KMS-11 (cell line): Measurements from ENCODE around the gene GZMA.
"Not testable (repeated sequence)": the region's sequence is repeated elsewhere in the genome, so short reads cannot be mapped to it uniquely, and the experiment has no call there.

Experiments used
- H2AFZ ChIP-seq: fragments of 200-600 bp; sonication (generic); 2 replicates; pipeline ENCODE4 v1.6.1; 2016; ENCODE audit warnings: antibody characterized with exemption, mixed run types, low read depth
- H3K27ac ChIP-seq: fragments of 200-600 bp; sonication (generic); 2 replicates; pipeline ENCODE4 v1.6.1; 2016; ENCODE audit warnings: mild to moderate bottlenecking, mixed run types
- H3K27me3 ChIP-seq: fragments of 200-600 bp; sonication (generic); 2 replicates; pipeline ENCODE4 v1.6.1; 2017; ENCODE audit warnings: mild to moderate bottlenecking, low read depth, mixed run types, moderate library complexity; ENCODE audit not compliant: insufficient read depth
- H3K36me3 ChIP-seq: fragments of 200-600 bp; sonication (generic); 2 replicates; pipeline ENCODE4 v1.6.1; 2017; ENCODE audit warnings: mild to moderate bottlenecking, mixed run types; ENCODE audit not compliant: insufficient read depth
- H3K4me1 ChIP-seq: fragments of 200-600 bp; sonication (generic); 2 replicates; pipeline ENCODE4 v1.6.1; 2016; ENCODE audit warnings: mild to moderate bottlenecking, low read depth, mixed run types; ENCODE audit not compliant: poor library complexity, severe bottlenecking
- H3K4me2 ChIP-seq: fragments of 200-600 bp; sonication (generic); 2 replicates; pipeline ENCODE4 v1.7.0; 2016; ENCODE audit warnings: mild to moderate bottlenecking, mixed run types
- H3K4me3 ChIP-seq: fragments of 200-600 bp; sonication (generic); IDR thresholded peaks from 2 replicates; pipeline ENCODE4 v1.6.1; 2017; ENCODE audit warnings: low read depth, low read length, mixed read lengths; ENCODE audit not compliant: insufficient read depth
- H3K79me2 ChIP-seq: fragments of 200-600 bp; sonication (generic); 2 replicates; pipeline ENCODE4 v1.6.1; 2016; ENCODE audit warnings: low read depth, mixed run types; ENCODE audit not compliant: insufficient read depth
- H3K9ac ChIP-seq: fragments of 200-600 bp; sonication (generic); 2 replicates; pipeline ENCODE4 v1.6.1; 2016; ENCODE audit warnings: mild to moderate bottlenecking, mixed run types
- H4K20me1 ChIP-seq: fragments of 200-600 bp; sonication (generic); 2 replicates; pipeline ENCODE4 v1.6.1; 2016; ENCODE audit warnings: mild to moderate bottlenecking, mixed run types; ENCODE audit not compliant: insufficient read depth
- TF ChIP-seq, protein P1 (sequence below): fragments of 200-600 bp; sonication (generic); conservative IDR thresholded peaks from 2 replicates; pipeline ENCODE4 v1.6.1; 2017; ENCODE audit warnings: low read depth, mild to moderate bottlenecking, antibody characterized with exemption, low read length, moderate library complexity, mixed read lengths

Gene GZMA

DNA sequence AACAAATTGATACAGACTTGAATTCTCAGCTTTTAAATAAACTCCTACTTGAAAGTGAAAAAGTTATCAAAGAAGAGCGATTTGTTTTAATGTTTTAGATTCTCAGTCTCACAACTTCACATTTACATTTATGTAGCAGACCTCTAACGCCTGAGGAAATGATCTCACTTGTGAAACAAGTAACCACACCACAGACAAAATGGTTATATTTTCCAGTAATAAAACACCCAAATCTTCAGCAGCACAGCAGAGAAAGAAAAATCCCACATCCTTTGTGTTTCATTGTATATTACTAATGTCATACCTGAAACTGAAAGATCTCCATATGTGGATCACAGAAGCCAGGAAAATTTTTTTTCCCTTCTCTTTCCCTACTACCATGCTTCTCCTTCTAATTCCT lies 29.8 kb upstream of the GZMA start:
- no peaks in the 10 kb centered on the region for H3K36me3 ChIP-seq
- no peaks in the 10 kb centered on the region for H3K27me3 ChIP-seq
- H2AFZ ChIP-seq = no peak overlapping the region
- H3K79me2 ChIP-seq = no peaks in the 10 kb centered on the region
- no peak overlapping the region for H3K9ac ChIP-seq
- H4K20me1 ChIP-seq = no peaks in the 10 kb centered on the region; the same call in 1 of the 2 replicates
- H3K4me3 ChIP-seq = no peak overlapping the region
- peak overlapping the region; percentile 40 for H3K4me2 ChIP-seq
- H3K27ac ChIP-seq = peak overlapping the region; percentile 23; the same call in 1 of the 2 replicates
- TF ChIP-seq, protein P1, sequence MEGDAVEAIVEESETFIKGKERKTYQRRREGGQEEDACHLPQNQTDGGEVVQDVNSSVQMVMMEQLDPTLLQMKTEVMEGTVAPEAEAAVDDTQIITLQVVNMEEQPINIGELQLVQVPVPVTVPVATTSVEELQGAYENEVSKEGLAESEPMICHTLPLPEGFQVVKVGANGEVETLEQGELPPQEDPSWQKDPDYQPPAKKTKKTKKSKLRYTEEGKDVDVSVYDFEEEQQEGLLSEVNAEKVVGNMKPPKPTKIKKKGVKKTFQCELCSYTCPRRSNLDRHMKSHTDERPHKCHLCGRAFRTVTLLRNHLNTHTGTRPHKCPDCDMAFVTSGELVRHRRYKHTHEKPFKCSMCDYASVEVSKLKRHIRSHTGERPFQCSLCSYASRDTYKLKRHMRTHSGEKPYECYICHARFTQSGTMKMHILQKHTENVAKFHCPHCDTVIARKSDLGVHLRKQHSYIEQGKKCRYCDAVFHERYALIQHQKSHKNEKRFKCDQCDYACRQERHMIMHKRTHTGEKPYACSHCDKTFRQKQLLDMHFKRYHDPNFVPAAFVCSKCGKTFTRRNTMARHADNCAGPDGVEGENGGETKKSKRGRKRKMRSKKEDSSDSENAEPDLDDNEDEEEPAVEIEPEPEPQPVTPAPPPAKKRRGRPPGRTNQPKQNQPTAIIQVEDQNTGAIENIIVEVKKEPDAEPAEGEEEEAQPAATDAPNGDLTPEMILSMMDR = no peak
- H3K4me1 ChIP-seq = peaks cover 19% of the 10 kb centered on the region

DNA sequence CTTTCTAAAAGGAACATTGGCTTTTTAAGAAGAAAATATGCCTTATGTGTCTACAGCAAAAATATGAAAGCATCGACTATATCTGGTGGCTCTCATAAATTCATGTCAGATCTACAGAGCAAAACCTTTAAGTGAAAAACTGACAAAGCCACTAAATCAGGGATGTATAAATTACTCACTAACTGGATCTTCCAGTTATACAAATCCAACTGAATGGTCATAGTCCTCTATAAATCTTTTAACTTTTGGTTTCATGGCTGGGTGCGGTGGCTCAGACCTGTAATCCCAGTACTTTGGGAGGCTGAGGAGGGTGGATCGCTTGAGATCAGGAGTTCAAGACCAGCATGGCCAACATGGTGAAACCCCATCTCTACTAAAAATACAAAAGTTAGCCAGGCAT lies 29.2 kb upstream of the GZMA start:
- Histone ChIP-seq H3K4me2 (peak overlapping the region; percentile 40), H4K20me1 (no peaks in the 10 kb centered on the region; the same call in 1 of the 2 replicates), H3K36me3 (no peaks in the 10 kb centered on the region), H3K79me2 (no peaks in the 10 kb centered on the region), H3K27ac (no peak overlapping the region; the same call in 1 of the 2 replicates), H3K4me1 (peaks cover 19% of the 10 kb centered on the region), H3K9ac (no peak overlapping the region), H3K4me3 (no peak overlapping the region), H3K27me3 (no peaks in the 10 kb centered on the region), H2AFZ (no peak overlapping the region)
- TF ChIP-seq, protein P1 = no peak

DNA sequence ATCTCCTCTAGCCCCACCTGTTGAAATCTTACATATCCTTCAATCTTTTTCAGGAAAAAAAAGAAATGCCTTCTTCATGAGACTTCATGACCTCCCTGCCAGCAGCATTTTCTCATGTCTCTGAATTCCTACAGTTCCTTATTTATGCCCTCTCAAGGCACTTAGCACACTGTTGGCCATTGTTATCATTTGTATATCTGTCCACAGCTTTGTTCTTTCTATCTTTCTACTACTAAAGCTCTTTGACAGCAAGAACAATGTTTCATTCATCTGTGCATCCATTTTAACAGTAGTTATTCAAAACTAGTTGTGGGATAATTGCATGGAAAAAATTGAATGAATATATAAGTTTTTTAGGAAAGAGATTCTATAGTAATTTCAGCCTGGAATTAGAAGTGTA lies 20.9 kb upstream of the GZMA start:
- no peaks in the 10 kb centered on the region for H3K79me2 ChIP-seq
- TF ChIP-seq, protein P1 = no peak
- no peak overlapping the region for H3K4me3 ChIP-seq
- no peak overlapping the region for H3K27ac ChIP-seq
- H2AFZ ChIP-seq = no peak overlapping the region
- no peak overlapping the region for H3K4me2 ChIP-seq
- no peaks in the 10 kb centered on the region for H3K36me3 ChIP-seq
- H4K20me1 ChIP-seq = no peaks in the 10 kb centered on the region
- no peak overlapping the region for H3K9ac ChIP-seq
- H3K27me3 ChIP-seq = no peaks in the 10 kb centered on the region
- H3K4me1 ChIP-seq = no peaks in the 10 kb centered on the region

DNA sequence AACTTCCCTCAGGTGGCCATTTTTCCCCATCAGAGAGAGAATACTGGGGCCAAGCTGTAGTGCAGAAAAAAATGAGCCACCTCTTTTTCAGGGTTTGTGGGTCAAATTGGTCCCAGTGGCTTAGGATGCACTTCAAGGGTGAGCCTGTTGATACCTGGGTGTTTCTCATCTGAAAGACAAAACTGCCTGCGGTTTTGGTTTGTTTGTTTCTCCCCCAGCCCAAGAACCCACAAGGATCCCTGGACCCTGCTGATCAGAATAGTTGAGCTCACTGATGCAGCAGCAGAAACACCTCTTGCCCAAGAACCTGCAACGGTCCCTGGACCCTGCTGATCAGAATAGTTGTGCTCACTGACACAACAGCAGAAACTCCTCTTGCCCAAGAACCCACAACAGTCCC lies 13.1 kb upstream of the GZMA start:
- H3K27me3 ChIP-seq, H4K20me1 ChIP-seq, H3K4me3 ChIP-seq, H3K79me2 ChIP-seq, H3K27ac ChIP-seq, H3K36me3 ChIP-seq, H2AFZ ChIP-seq, H3K9ac ChIP-seq: not testable (repeated sequence)
- Histone ChIP-seq H3K4me1 (peaks cover 20% of the 10 kb centered on the region), H3K4me2 (peak overlapping the region; percentile 53)

DNA sequence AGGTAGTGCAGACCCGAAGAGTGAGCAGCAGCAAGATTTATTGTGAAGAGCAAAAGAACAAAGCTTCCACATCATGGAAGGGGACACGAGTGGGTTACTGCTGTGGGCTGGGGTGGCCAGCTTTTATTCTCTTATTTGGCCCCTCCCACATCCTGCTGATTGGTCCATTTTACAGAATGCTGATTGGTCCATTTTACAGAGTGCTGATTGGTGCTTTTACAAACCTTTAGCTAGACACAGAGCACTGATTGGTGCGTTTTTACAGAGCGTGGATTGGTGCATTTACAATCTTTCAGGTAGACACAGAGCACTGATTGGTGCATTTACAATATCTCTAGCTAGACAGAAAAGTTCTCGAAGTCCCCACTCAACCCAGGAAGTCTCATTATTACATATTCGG lies 11.4 kb upstream of the GZMA start:
- H3K4me2 ChIP-seq, H3K27ac ChIP-seq, H2AFZ ChIP-seq, H4K20me1 ChIP-seq, H3K9ac ChIP-seq, H3K4me3 ChIP-seq, H3K27me3 ChIP-seq, H3K79me2 ChIP-seq, H3K36me3 ChIP-seq: not testable (repeated sequence)
- peaks cover 20% of the 10 kb centered on the region for H3K4me1 ChIP-seq
